HEK293 (cell line): ENCODE results near the gene CORO2B.

Source experiments
- CTCF ChIA-PET: fragments of 350-600 bp; formaldehyde crosslinking; extraction: SDS; loops from one replicate; lab custom pipeline; 2021; ENCODE audit warnings: antibody characterized with exemption; lab: Yijun Ruan, JAX
- POLR2A ChIA-PET: fragments of 300-600 bp; formaldehyde crosslinking; extraction: SDS; loops from one replicate; lab custom pipeline; 2020; ENCODE audit warnings: antibody characterized with exemption, inconsistent platforms; lab: Yijun Ruan, JAX
- H3K27ac ChIP-seq: fragments of 200-500 bp; sonication (Bioruptor generic); 2 replicates; pipeline ENCODE4 v1.5.1; 2014; ENCODE audit warnings: low read depth, low read length, control low read depth, inconsistent platforms; ENCODE audit errors: extremely low read depth
- H3K36me3 ChIP-seq, 2 experiments: fragments of 200-500 bp in 1 of 2; sonication (Bioruptor generic) in 1 of 2; 1 replicate in 1 of 2; 2 replicates in 1 of 2; pipeline ENCODE4 v1.5.1; 2014 to 2017; ENCODE audit warnings: inconsistent platforms in 2 of 2, low read length in 2 of 2; ENCODE audit not compliant: control insufficient read depth in 2 of 2, insufficient read depth in 1 of 2
- H3K4me1 ChIP-seq: fragments of 200-500 bp; sonication (Bioruptor generic); 2 replicates; pipeline ENCODE4 v1.5.1; 2014; ENCODE audit warnings: mild to moderate bottlenecking, low read length, inconsistent platforms; ENCODE audit not compliant: control insufficient read depth, insufficient read depth
- H3K4me3 ChIP-seq: 2 replicates; pipeline ENCODE4 v1.5.1; 2011; ENCODE audit warnings: low read depth, mild to moderate bottlenecking, control low read depth, low read length, moderate library complexity
- H3K9me3 ChIP-seq: fragments of 200-500 bp; sonication (Bioruptor generic); 2 replicates; pipeline ENCODE4 v1.5.1; 2014; ENCODE audit warnings: low read depth, low read length, inconsistent platforms; ENCODE audit not compliant: control insufficient read depth, insufficient read depth
- OVOL3 ChIP-seq: fragments of 450-650 bp; formaldehyde crosslinking; IDR thresholded peaks from 2 replicates; pipeline ENCODE4 v1.5.1; 2016; ENCODE audit warnings: missing biosample characterization, missing genetic modification characterization
- PRDM10 ChIP-seq: fragments of 450-650 bp; formaldehyde crosslinking; IDR thresholded peaks from 2 replicates; pipeline ENCODE4 v1.5.1; 2016; ENCODE audit warnings: missing biosample characterization, missing genetic modification characterization
- PRDM4 ChIP-seq: fragments of 450-650 bp; formaldehyde crosslinking; IDR thresholded peaks from 2 replicates; pipeline ENCODE4 v1.5.1; 2017; ENCODE audit warnings: missing biosample characterization, missing genetic modification characterization
- SCRT1 ChIP-seq: fragments of 450-650 bp; formaldehyde crosslinking; IDR thresholded peaks from 2 replicates; pipeline ENCODE4 v1.5.1; 2016; ENCODE audit warnings: missing biosample characterization, missing genetic modification characterization, borderline replicate concordance
- ZNF114 ChIP-seq: fragments of 450-650 bp; formaldehyde crosslinking; IDR thresholded peaks from 2 replicates; pipeline ENCODE4 v1.5.0; 2017; ENCODE audit warnings: missing biosample characterization, missing genetic modification characterization
- ZNF121 ChIP-seq: fragments of 450-650 bp; formaldehyde crosslinking; IDR thresholded peaks from 2 replicates; pipeline ENCODE4 v1.5.1; 2016; ENCODE audit warnings: missing biosample characterization, missing genetic modification characterization
- ZNF274 ChIP-seq, 2 experiments: fragments of 200-500 bp in 1 of 2; fragments of 450-650 bp in 1 of 2; sonication (Bioruptor generic) in 1 of 2; formaldehyde crosslinking in 1 of 2; IDR thresholded peaks; 2 replicates each; pipeline versions ENCODE4 v1.5.1 to v1.6.1; 2014 to 2016; ENCODE audit warnings: borderline replicate concordance in 1 of 2, inconsistent platforms in 1 of 2, low read length in 1 of 2, missing biosample characterization in 1 of 2, missing genetic modification characterization in 1 of 2
- ZNF292 ChIP-seq: fragments of 450-650 bp; formaldehyde crosslinking; IDR thresholded peaks from 2 replicates; pipeline ENCODE4 v1.5.1; 2016; ENCODE audit warnings: low read depth, missing biosample characterization, missing genetic modification characterization, borderline replicate concordance
- ZNF394 ChIP-seq: fragments of 450-650 bp; formaldehyde crosslinking; IDR thresholded peaks from 2 replicates; pipeline ENCODE4 v1.5.1; 2016; ENCODE audit warnings: missing biosample characterization, missing genetic modification characterization, mild to moderate bottlenecking, moderate library complexity, borderline replicate concordance
- ZNF398 ChIP-seq: fragments of 450-650 bp; formaldehyde crosslinking; IDR thresholded peaks from 2 replicates; pipeline ENCODE4 v1.5.1; 2017; ENCODE audit warnings: missing biosample characterization, missing genetic modification characterization
- ZNF518A ChIP-seq: fragments of 450-650 bp; formaldehyde crosslinking; conservative IDR thresholded peaks from 2 replicates; pipeline ENCODE4 v1.5.1; 2016; ENCODE audit warnings: low read depth, missing biosample characterization, missing genetic modification characterization
- ZNF544 ChIP-seq: fragments of 450-650 bp; formaldehyde crosslinking; IDR thresholded peaks from 2 replicates; pipeline ENCODE4 v1.5.0; 2017; ENCODE audit warnings: missing biosample characterization, missing genetic modification characterization
- ZNF580 ChIP-seq: fragments of 450-650 bp; formaldehyde crosslinking; IDR thresholded peaks from 2 replicates; pipeline ENCODE4 v1.5.1; 2016; ENCODE audit warnings: missing biosample characterization, missing genetic modification characterization
- ZNF600 ChIP-seq: fragments of 450-650 bp; formaldehyde crosslinking; IDR thresholded peaks from 2 replicates; pipeline ENCODE4 v1.5.1; 2016; ENCODE audit warnings: missing biosample characterization, missing genetic modification characterization
- ZNF645 ChIP-seq: fragments of 450-650 bp; formaldehyde crosslinking; IDR thresholded peaks from 2 replicates; pipeline ENCODE4; 2016; ENCODE audit warnings: missing biosample characterization, missing genetic modification characterization
- ZNF707 ChIP-seq: fragments of 450-650 bp; formaldehyde crosslinking; IDR thresholded peaks from 2 replicates; pipeline ENCODE4 v1.5.1; 2016; ENCODE audit warnings: missing biosample characterization, missing genetic modification characterization
- ZNF791 ChIP-seq: fragments of 450-650 bp; formaldehyde crosslinking; IDR thresholded peaks from 2 replicates; pipeline ENCODE4 v1.5.1; 2016; ENCODE audit warnings: missing biosample characterization, missing genetic modification characterization
- ZNF843 ChIP-seq: fragments of 450-650 bp; formaldehyde crosslinking; IDR thresholded peaks from 2 replicates; pipeline ENCODE4 v1.5.1; 2016; ENCODE audit warnings: missing biosample characterization, missing genetic modification characterization

The CORO2B gene

GRCh38 chr15:68704496-68705021 lies 125.8 kb downstream of the CORO2B start:
- peaks cover 4% of the 10 kb centered on the region for H3K4me1 ChIP-seq
- POLR2A ChIA-PET = no interaction called here
- no peak for TF ChIP-seq ZNF121 (tag by site-specific recombination)
- TF ChIP-seq ZNF394 (tag by site-specific recombination) = peak; percentile 42; the same call in 1 of the 2 replicates
- no peak for TF ChIP-seq OVOL3 (tag by site-specific recombination)
- H3K27ac ChIP-seq = no peak overlapping the region
- no peaks in the 10 kb centered on the region for H3K36me3 ChIP-seq
- CTCF ChIA-PET = interaction anchor here (0.6 to 2.8 kb wide), 4 partner anchors 30 to 221 kb away, joined by 4 to 8 read pairs (median 6); no protein-coding TSS in a partner anchor
- no peak overlapping the region for H3K4me3 ChIP-seq
- H3K9me3 ChIP-seq = no peaks in the 10 kb centered on the region

GRCh38 chr15:68706256-68706655 lies 127.5 kb downstream of the CORO2B start:
- no peaks in the 10 kb centered on the region for H3K9me3 ChIP-seq
- H3K36me3 ChIP-seq = no peaks in the 10 kb centered on the region
- ChIA-PET POLR2A (no interaction called here), CTCF (interaction anchor here (0.6 to 2.8 kb wide), 3 partner anchors 24 to 219 kb away, joined by 3 to 7 read pairs (median 4); no protein-coding TSS in a partner anchor)
- H3K4me1 ChIP-seq = no peaks in the 10 kb centered on the region
- H3K4me3 ChIP-seq = no peak overlapping the region
- H3K27ac ChIP-seq = no peak overlapping the region
- no peak for TF ChIP-seq ZNF843 (tag by site-specific recombination)
- no peak for TF ChIP-seq ZNF600
- TF ChIP-seq ZNF292 (tag by site-specific recombination) = no peak
- TF ChIP-seq ZNF518A (tag by site-specific recombination) = no peak
- TF ChIP-seq PRDM4 (tag by site-specific recombination) = no peak
- TF ChIP-seq ZNF121 (tag by site-specific recombination) = no peak
- TF ChIP-seq ZNF398 (tag by site-specific recombination) = no peak
- no peak for TF ChIP-seq SCRT1 (tag by site-specific recombination)
- TF ChIP-seq ZNF645 (tag by site-specific recombination) = no peak
- no peak for TF ChIP-seq ZNF707 (tag by site-specific recombination)
- no peak for TF ChIP-seq ZNF114 (tag by site-specific recombination)
- TF ChIP-seq ZNF580 (tag by site-specific recombination) = no peak
- TF ChIP-seq ZNF274 (IDR thresholded peaks at IDR 0.05; ENCODE audit: low read length) = no peak
- TF ChIP-seq ZNF274 (tag by site-specific recombination; IDR thresholded peaks at IDR 0.05; ENCODE audit: borderline replicate concordance) = no peak
- no peak for TF ChIP-seq ZNF791
- TF ChIP-seq ZNF544 (tag by site-specific recombination) = no peak
- no peak for TF ChIP-seq PRDM10 (tag by site-specific recombination)
